ENCODE data around the gene NCAPH2.

NCAPH2 gene

GRCh38 chr22:50489363-50490243 is 18.4 kb upstream of the NCAPH2 start:
- no peak overlapping the region for H3K4me3 ChIP-seq (ENCODE audit: low read length)
- no peak for DNase-seq (ENCODE audit: low read depth)
- TF ChIP-seq CTCF (IDR thresholded peaks at IDR 0.05; ENCODE audit: insufficient read depth, low read depth, low read length, missing control alignments), result no peak

- H3K4me3 ChIP-seq (ENCODE audit: low read length), result no peak overlapping the region
Measured at GRCh38 chr22:50490531-50491308, 17.3 kb upstream of the NCAPH2 start.

GRCh38 chr22:50497093-50497492 is 10.9 kb upstream of the NCAPH2 start:
- TF ChIP-seq CTCF (IDR thresholded peaks at IDR 0.05; ENCODE audit: insufficient read depth, low read depth, low read length, missing control alignments), result no peak
- H3K4me3 ChIP-seq (ENCODE audit: low read length), result no peak overlapping the region
- no peak for DNase-seq (ENCODE audit: low read depth)

More at GRCh38 chr22:50490531-50491308, 17.3 kb upstream of the NCAPH2 start:
- no peak for DNase-seq (ENCODE audit: low read depth)
- no peak for TF ChIP-seq CTCF (IDR thresholded peaks at IDR 0.05; ENCODE audit: insufficient read depth, low read depth, low read length, missing control alignments)

- TF ChIP-seq CTCF (IDR thresholded peaks at IDR 0.05; ENCODE audit: insufficient read depth, low read depth, low read length, missing control alignments), result peak; percentile 76
- no peak overlapping the region for H3K4me3 ChIP-seq (ENCODE audit: low read length)
Measured at GRCh38 chr22:50498322-50498890, 9.6 kb upstream of the NCAPH2 start.

GRCh38 chr22:50500452-50500851 is 7.6 kb upstream of the NCAPH2 start:
- no peak for DNase-seq (ENCODE audit: low read depth)
- no peak overlapping the region for H3K4me3 ChIP-seq (ENCODE audit: low read length)
- no peak for TF ChIP-seq CTCF (IDR thresholded peaks at IDR 0.05; ENCODE audit: insufficient read depth, low read depth, low read length, missing control alignments)

More at GRCh38 chr22:50498322-50498890, 9.6 kb upstream of the NCAPH2 start:
- peak; percentile 73 for DNase-seq (ENCODE audit: low read depth)

- no peak for DNase-seq (ENCODE audit: low read depth)
- no peak for TF ChIP-seq CTCF (IDR thresholded peaks at IDR 0.05; ENCODE audit: insufficient read depth, low read depth, low read length, missing control alignments)
- no peak overlapping the region for H3K4me3 ChIP-seq (ENCODE audit: low read length)
Measured at GRCh38 chr22:50502096-50502495, 5.9 kb upstream of the NCAPH2 start.
